IPS DF 19.7 (cell line): Measurements from ENCODE around the gene LRRC74A.

Experiments used
- DNase-seq: peaks from one replicate; pipeline ENCODE4 v3.0.0-alpha.2; 2013; ENCODE audit warnings: low read depth, low spot score

LRRC74A gene

DNA sequence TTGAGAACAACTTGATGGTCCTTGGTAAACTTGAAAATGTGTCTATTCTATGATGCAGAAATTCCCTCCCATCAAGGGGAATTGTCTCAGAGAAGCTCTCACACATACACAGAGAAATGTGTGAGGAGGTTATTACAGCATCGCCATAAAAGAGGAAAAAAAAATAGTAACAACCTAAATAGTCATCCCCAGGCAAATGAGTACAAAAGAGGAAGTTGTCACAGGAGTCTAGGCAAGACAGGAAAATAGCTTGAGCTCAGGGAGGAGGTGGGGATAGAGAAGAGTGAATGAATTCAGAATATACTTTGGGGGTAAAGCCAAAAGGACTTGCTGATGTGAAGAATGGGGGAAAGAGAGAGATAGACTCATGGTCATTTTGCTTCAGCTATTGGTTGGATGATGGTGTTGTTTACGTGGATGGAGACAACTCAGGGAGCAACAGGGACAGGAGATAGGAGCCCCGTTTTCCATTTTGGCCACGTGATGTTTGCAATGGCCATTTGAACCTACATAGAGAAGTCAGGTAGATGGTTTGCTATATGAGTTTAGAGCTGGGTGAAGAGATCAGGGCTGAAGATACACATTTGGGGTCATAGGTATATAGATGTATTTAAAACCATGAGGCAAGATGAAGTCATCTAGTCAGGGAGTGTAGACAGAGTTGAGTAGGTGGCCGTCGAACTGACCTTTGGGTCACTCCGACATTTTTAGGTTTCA lies 20.3 kb downstream of the LRRC74A start:
- DNase-seq: no peak

DNA sequence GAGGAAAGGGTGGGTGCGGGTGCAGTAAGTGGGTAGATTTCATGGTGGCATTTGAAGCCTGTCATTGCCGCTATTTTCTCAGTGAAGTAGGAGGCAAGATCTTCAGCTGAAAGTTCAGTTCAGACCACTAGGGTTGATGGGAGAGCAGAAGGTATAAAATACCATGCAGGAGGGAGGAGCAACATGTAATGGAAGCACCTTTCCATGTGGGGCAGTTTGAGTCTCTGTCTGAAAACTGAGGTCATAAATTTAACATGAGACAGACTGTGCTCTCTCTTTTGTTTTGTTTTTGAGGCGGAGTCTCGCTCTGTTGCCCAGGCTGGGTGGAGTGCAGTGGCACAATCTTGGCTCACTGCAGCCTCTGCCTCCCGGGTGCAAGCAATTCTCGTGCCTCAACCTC lies 22.7 kb downstream of the LRRC74A start:
- no peak for DNase-seq

DNA sequence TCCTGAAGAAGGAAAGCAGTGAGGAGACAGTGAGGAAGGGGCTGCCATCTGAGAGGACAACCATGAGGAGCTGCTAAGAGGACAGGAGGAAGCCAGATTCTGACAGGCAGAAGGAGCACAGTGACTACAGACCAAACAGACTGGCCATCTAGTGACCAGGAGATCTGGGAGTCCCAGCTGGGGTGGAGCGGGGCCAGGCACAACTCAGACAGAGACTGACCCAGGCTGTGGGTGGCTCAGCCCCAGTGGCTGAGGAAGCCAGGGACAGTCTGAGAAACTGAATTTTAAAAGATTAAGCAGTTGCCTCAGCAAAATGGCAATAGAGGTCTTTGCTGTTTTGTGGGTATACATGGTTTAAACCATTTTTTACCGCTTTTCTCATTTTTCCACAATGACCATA lies 28.9 kb downstream of the LRRC74A start:
- DNase-seq: no peak

DNA sequence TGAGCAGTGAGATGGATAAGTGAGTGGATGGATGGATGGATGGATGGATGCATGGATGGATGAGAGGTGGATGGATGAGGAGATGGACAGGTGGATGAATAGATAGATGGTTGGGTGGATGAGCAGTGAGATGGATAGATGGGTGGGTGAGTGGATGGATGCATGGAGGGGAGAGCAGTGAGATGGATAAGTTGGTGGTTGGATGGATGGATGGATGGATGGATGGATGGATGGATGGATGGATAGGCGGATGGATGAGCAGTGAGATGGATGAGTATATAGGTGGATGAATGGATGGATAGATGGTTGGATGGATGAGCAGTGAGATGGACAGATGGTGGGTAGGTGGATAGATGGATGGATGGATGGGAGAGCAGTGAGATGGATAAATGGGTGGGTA lies 30.6 kb downstream of the LRRC74A start:
- no peak for DNase-seq

DNA sequence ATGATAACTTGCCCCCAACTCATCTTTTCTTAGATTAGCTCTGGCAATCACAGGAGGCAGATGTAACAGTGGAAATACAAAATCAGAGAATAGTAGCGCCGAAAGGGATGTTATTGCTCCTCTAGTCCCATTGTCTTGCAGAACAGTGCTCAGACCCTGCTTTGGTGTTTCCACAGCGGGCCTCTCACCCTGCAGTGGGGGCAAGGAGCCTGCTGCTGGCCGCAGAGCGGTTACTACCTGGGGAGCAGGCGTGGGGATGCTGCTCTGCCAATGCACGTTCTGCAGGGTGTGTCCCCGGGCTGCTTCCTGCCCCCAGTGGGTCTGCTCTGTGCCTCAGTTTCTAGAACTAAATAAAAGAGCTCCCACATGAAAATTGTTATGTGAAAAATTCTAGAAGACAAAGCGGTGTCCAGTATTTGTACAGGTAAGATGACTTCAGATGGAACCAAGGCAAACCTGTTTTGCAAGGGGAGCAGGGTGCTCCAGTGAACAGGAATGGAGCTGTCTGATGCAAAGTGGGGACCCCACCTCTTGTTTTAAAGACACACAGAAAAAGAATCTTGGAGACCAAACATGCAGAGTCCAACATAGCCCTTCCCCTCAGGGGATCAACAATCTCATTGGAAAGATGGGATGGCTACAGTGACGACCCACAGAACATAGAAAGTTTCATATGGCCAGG lies 35.5 kb downstream of the LRRC74A start:
- no peak for DNase-seq

DNA sequence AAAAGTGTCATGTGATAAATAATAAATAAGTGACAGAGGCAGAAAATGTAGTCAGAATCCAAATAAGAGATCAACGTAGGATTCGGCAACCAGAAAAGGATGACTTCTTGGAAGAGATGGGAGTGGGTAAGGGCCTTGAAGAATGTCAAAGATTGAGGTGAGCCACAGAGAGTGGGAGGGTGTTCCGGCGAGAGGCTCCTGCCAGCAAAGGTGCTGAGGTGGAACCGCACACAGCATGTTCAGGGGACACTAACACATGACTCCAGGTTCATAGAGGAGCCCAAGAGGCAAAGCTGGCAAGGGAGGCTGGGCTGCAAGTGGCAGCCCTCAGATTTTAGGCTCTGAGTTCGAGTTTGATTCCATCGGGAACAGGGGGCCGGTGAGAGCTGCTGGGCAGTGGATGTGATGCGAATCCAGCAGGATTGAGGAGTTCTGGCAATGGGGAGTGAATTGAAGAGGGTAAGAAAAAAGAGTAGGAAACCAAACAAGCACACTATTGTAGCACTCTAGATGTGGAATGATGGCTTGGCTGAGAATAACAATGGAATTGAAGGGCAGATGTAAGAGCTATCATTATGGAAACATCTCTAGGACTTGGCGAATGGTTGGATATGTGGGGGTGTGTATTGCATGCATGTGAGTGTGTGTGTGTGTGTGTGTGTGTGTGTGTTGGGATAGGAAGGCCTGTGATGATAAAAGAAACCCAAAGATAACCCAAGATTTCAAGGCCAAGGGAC lies 36.5 kb downstream of the LRRC74A start:
- DNase-seq: no peak

DNA sequence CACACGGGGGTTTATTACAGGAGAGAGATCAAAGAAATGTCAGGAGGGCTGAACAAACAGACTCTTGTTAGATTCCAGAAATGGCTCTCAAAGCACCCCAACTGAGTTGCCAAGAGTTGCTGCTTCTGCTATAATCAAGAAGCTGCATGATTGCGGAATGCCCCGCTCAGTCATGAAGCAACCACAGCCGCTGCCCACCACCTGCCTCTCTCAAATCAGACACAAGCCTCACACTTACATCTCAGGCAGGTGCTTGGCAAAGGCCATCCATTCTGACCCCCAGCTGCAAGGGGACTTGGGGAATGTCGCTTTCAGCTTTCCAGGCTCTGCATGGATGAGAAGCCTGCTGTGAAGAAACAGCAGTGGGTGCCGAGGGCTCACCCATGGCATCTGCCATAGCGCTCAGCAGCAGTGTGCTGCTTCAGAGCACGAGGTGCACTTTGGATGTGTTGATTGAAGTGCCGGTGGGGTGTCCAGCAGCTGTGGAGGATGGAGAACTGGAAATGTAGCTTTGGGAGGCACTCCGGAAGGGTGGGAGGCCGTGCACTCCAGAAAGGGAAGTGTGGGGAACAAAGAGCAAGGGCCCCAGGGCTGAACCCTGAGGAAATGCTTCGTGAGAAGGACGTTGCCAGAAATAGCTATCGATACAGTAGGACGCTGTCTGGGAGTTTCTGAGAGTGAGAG lies 37.7 kb downstream of the LRRC74A start:
- no peak for DNase-seq

DNA sequence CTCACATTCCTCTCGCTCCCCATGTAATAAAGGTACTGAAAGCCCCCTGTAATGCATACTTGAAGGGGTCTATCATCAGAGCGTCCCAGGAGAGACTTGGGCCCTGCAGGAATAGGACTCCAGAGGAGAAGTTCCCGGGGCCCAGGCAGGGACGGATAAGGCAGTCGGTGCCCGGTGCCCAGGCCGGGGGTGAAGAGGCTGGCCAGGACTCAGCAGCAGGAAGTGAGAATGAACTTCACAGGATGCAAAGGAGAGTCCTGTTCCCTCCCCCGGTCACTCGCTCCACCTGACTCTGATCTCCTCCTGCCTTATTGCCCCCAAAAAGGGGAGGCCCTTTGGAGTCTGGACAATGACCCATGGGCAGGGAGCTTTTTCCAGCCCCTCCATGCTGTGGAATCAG lies 40.2 kb downstream of the LRRC74A start:
- DNase-seq: no peak

DNA sequence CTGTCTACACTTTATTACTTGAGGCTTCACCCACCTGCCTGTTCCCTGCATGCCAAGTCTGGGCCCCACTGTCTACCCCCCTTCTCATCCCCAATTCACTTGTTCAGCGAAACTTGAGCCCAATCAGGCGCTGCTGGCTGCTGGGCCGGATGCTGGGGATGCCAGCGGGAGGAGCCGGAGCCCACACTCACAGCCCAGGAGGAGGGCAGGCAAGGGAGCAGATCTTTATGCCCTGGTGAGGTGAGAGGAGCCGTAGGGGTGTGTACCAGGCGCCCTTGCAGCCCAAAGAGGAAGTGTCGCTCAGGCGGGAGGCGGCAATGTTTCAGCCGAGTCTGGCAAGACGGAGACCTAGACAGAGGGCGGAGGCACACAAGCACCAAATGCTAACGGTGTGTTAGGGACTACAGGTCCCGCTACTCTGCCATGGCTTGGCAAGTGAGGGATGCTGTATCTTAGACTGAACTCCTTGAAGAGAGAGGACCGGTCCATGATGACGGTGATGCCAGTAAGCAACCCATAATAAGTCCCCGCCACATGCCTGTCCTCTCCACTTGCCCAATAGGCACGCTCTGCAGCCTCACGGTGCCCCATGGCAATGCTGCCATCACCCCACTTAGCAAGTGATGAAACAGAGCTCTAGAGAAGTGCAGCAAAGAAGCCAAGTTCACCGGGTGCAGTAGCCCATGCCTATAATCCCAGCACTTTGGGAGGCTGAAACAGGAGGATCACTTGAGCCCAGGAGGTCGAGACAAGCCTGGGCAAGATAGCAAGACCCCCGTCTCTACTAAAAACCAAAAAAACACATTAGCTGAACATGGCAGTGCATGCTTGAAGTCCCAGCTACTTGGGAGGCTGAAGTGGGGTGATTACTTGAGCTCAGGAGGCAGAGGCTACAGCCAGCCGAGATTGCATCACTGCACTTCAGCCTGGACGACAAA lies 41.6 kb downstream of the LRRC74A start:
- DNase-seq: no peak

DNA sequence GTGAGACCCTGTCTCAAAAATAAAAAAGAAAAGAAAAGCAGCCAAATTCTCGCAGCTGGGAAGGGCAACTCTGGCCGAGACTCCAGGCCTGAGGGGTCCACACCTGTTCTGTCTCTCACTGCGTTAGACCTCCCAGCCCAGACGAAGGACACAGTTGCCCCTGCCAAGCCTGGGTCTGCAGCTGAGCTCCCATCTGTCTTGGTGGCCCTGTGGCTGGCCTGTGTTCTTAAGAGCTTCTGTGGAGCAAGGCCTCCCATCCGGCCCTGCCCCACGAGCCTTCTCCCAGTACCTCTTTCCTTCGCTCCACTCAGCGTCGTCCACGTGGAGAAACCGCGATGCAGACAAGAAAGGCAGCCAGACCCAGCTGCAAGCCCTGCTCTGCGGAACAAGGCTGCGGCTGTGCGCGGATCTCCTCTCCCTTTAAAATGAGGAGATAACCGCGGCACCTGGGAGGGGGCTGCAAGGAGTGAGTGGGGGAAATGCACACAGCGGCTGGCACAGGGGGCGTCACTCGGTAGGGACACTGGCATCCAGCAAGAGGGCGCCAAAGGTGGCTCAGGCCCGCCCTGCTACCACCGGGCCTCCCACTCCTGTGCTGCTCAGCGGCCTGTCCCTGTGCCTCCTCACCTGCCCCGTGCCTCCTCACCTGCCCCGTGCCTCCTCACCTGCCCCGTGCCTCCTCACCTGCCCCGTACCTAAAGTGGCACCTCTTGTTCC lies 42.4 kb downstream of the LRRC74A start:
- DNase-seq: no peak

DNA sequence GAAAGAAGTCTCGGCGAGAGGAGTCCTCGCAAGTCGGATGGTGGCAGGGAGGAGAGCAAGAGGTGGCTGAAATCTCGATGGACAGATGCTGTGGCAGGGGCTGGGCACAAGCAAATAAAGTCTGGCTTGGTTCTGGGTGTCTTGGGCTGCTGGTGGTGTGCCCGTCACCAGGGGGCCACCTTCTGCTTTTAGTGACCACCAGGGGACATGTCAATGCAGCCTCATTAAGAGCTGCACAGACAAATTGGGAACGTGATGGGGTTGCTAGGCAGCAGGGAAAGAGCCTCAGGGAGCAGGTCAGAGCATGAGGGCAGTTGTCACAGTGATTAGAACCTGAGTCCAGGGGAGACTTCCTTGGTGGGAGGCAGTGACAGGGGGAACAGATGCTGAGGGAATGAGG lies 44.0 kb downstream of the LRRC74A start:
- no peak for DNase-seq

DNA sequence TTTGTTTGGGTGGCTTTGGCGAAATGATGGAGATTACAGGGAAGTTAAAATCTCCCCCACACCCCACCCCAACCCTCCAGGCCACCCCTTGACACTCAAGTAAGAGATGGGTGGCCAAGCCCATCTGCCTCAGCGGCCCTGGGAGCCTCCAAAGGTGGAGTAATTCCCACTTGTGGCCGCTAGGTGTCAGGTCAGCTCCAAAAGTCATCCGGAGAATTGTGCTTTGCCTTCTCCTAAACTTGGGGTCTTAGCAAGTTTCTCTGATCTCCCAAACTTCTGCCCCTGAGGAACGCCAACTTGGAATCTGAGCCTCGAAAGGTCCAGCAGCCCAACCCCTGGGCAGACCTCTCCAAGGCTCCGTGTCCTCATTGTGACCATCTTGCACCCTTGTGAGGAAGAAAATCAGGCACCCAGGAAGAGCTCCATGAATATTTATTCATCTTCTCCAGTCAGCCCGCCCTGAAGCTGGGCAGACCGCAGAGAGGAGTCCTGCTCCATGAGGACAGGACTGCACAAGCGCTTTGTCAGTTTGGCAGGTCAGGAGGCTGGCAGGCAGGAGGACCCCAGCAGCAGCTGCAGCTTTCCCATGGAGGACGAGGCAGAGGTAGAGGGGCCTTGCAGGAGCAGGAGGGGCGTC lies 46.7 kb downstream of the LRRC74A start:
- no peak for DNase-seq

DNA sequence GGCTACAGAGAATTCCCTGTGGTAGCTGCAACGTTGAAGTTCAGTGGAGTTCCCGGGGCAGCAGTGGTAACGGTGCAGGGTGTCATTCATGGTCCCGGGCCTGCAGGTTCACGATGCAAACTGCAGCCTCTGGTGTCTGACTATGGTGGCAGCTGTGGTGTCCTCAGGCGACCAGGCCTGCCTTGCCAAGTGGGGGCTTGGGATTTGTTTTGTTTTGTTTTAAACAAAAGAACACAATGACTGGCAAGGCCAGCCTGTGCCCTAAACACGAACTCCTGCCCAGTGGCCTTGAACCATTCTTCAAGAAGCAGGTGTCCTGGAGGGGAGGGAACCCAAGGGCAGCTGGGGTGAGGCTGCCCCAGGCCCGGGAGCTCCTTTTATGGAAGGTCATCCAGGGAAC lies 48.5 kb downstream of the LRRC74A start:
- no peak for DNase-seq

DNA sequence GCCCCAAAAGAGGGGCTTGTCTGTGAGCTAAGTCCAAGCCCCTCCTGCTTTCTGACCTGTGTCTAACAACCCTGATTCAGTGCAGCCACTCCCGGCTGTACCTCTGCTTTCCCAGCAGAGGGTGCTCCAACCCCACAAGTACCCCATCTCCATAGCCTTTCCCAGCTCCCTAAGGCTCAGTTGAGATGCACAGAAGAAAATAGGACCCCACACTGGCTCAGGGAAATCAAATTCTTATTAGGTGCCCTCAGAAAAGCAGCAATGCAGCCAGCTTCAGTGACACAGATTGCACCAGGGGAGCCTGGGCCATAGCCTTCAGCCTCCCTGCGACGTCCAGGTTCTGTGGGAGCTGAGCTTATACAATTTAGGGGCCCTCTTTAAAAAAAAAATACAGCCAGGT lies 49.9 kb downstream of the LRRC74A start:
- peak; percentile 63 for DNase-seq

DNA sequence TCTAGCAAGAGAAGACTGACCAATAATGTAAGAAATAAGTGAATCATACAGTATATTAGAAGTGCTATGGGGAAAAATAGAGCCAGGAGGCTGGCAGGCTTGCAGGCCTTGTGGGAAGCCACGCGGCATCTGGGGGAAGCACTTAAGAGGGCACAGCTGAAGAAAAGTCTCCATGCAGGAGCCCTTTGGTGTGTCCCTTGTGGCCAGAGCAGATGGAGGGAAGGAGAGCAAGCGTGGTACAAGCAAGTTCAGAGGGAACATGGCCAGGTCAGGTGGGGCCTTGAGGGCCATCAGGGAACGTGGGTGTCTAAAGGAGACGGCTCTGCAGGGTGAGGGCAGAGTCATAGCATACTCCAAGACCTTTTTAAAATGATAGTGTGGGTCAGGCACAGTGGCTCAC lies 51.7 kb downstream of the LRRC74A start:
- no peak for DNase-seq

DNA sequence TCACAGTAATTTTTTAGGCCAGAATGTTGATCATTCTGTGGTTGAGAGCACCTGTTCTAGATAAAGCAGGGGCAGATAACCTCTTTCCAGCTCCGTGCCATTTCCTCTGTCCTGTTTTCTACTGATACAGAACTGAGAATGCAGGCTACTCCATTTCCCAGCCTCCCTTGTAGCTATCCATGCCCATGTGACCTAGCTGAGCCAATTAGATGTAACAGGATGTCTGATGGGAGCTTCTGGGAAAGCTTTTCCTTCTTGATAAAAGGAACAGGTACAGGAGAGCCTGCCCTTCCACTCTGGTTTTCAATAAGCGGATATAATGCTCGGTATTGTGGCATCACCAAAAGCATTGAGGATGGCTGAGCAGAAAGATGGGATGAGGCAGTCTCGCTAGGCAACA lies 54.2 kb downstream of the LRRC74A start:
- DNase-seq: no peak

DNA sequence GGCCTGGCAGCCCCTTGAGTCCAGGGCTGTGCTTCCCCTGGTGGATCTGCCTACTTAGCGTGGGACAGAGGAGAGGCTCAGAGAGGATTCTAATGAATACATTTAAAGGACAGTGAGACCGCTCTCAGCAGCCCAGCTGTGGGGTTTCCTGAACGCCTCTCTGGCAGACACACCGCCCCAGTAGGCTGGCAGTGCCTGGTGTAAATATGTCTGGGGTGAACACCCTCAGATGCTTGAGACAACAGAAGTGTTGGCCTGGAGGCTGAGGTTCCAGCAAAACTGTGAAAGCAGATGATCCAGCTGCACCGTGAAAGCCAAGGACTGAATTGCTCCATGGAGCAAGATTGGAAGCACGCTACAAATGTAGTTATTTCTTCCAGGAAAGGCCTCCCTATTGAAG lies 55.1 kb downstream of the LRRC74A start:
- no peak for DNase-seq

DNA sequence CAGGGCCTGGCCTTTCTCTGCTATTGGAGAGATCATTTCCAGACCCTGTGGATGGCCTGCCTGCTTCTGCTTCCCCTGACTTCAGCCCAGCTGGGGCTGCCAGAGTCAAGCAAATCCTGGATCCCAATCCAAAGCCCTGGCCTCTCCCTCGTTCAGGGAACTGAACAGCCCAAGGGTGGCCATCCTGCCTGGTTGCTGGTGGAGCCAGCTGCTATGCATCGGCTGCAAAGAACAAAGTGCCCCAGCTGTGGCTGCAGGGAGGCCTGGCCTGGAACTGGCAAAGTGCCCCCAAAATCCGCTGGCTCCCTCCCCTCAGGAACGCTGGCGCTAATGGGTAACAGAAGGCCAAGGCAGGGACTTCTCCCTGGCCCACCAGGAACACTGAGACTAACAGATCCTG lies 56.4 kb downstream of the LRRC74A start:
- DNase-seq: no peak

DNA sequence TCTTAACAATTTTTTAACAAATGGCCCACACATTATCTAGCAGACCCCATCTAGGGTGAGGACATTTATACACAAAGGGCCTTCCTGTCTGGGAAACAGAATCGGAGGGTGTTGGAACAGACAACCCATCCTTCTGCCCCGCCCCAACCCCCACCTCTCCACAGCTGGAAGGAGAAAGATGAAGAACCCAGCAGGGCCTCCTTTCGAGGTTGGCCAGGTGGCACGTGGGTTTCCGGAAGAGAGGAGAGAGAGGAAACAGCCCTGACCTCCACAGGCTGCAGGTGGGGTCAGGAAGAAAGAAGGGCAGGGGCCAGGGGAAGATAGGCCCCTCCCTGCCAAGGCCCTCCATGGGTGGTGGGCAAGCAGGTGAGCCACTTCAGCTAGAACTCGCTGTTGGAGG lies 57.2 kb downstream of the LRRC74A start:
- DNase-seq: no peak

DNA sequence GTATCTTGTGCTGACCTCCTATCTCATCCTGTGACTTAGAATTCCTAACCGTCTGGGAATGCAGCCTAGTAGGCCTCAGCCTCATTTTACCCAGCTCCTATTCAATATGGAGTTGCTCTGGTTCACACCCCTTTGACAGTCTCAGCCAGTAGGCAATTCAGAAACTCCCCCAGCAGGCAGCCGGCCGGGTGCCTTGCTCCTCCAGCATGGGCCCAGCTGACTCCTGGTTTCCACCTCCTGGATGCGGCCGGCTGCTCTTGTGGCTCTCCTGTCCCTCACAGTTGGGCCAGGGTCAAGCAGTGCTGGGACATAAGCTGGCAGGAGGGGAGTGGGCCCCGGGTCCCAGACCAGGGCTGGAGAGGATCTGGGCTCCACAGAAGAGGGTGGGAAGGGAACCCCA lies 58.2 kb downstream of the LRRC74A start:
- DNase-seq: no peak
